Peyer's patch (tissue), 4 donors: Measurements from ENCODE around the gene DENND11. TPM values are rescaled to one million over a fixed set of nuclear protein-coding genes. Genes with fewer than 3 reads are reported as not detected.

Source experiments
- DNase-seq, 3 donors: peaks; one replicate each; pipeline ENCODE4 v3.0.0-alpha.2; 2017 to 2019
- H3K27ac ChIP-seq, 4 donors: fragments of 200-600 bp; sonication (generic); one replicate each; pipeline ENCODE4 v1.5.1; 2016 to 2019
- H3K27me3 ChIP-seq, 2 donors: fragments of 200-600 bp; sonication (generic); one replicate each; pipeline ENCODE4 v1.5.1; 2019
- H3K36me3 ChIP-seq, 3 donors: fragments of 200-600 bp; sonication (generic); one replicate each; pipeline ENCODE4 v1.5.1; 2016 to 2019
- H3K4me1 ChIP-seq, 4 donors: fragments of 200-600 bp; sonication (generic); one replicate each; pipeline ENCODE4 v1.5.1; 2016 to 2019
- H3K4me3 ChIP-seq, 4 donors: fragments of 200-600 bp; sonication (generic); 1 replicate in 3 of 4; 2 replicates in 1 of 4; pipeline ENCODE4 v1.5.1; 2016 to 2019; ENCODE audit warnings: mild to moderate bottlenecking in 1 of 4
- H3K9me3 ChIP-seq, 4 donors: fragments of 200-600 bp; sonication (generic); one replicate each; pipeline ENCODE4 v1.5.1; 2016 to 2019; ENCODE audit warnings: mild to moderate bottlenecking in 1 of 4
- POLR2A ChIP-seq, 2 donors: fragments of 450-650 bp; IDR thresholded peaks; one replicate each; pipeline ENCODE4 v1.5.1; 2017; ENCODE audit warnings: antibody characterized with exemption in 2 of 2, mild to moderate bottlenecking in 2 of 2, moderate library complexity in 2 of 2
- total RNA-seq, 4 donors: library from RNA; depleted of rRNA; stranded (reverse); fragments of >200 nt; gene quantifications; one replicate each; pipeline ENCODE4 v1.1.0, GENCODE V29; 2016
- TF ChIP-seq, protein P1 (sequence below), 6 experiments: fragments of 450-650 bp in 4 of 6; fragments of 200-600 bp in 2 of 6; sonication (generic) in 1 of 6; IDR thresholded peaks; one replicate each; pipeline ENCODE4 v1.5.1; 2017 to 2019; ENCODE audit warnings: antibody characterized with exemption in 6 of 6, mild to moderate bottlenecking in 3 of 6, moderate library complexity in 1 of 6

The DENND11 gene
- total RNA-seq, 4 donors from 2014 or later, result 22.6 to 31.0 (median 26.4) TPM

DNA sequence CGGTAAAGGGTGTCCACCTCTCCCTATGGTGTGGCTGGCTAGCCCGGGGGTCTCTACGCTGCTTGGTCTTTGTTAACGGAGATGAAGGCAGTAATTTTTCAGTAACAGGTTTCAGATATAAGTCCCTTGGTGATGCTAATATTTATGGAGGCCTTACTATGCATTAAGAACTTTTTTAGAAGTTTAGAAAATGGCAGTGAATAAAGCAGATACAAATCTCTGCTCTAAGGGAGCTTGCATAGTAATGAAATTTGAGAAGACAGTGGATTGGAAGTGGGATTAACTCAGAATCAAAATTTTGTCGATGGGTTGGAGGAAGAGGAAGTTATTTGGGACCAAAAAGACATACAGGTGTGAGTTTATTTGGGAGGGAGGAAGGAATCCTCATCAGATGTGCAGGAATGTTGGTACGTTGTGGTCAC lies 36.6 kb upstream of the DENND11 start:
- DNase-seq, result no peak
- Histone ChIP-seq H3K27ac (peak overlapping the region; percentile 76 to 86 (median 80)), H3K27me3 (no peaks in the 10 kb centered on the region), H3K4me1 (peaks cover 0 to 27% (median 3%) of the 10 kb centered on the region in 4 donors), H3K36me3 (peaks cover 0 to 34% (median under 1%) of the 10 kb centered on the region in 3 donors), H3K4me3 (peak overlapping the region; percentile 61 to 91 (median 75)), H3K9me3 (no peaks in the 10 kb centered on the region)
- no peak for TF ChIP-seq POLR2A (IDR thresholded peaks at IDR 0.05)
- TF ChIP-seq, protein P1, sequence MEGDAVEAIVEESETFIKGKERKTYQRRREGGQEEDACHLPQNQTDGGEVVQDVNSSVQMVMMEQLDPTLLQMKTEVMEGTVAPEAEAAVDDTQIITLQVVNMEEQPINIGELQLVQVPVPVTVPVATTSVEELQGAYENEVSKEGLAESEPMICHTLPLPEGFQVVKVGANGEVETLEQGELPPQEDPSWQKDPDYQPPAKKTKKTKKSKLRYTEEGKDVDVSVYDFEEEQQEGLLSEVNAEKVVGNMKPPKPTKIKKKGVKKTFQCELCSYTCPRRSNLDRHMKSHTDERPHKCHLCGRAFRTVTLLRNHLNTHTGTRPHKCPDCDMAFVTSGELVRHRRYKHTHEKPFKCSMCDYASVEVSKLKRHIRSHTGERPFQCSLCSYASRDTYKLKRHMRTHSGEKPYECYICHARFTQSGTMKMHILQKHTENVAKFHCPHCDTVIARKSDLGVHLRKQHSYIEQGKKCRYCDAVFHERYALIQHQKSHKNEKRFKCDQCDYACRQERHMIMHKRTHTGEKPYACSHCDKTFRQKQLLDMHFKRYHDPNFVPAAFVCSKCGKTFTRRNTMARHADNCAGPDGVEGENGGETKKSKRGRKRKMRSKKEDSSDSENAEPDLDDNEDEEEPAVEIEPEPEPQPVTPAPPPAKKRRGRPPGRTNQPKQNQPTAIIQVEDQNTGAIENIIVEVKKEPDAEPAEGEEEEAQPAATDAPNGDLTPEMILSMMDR (IDR thresholded peaks at IDR 0.05), result no peak

DNA sequence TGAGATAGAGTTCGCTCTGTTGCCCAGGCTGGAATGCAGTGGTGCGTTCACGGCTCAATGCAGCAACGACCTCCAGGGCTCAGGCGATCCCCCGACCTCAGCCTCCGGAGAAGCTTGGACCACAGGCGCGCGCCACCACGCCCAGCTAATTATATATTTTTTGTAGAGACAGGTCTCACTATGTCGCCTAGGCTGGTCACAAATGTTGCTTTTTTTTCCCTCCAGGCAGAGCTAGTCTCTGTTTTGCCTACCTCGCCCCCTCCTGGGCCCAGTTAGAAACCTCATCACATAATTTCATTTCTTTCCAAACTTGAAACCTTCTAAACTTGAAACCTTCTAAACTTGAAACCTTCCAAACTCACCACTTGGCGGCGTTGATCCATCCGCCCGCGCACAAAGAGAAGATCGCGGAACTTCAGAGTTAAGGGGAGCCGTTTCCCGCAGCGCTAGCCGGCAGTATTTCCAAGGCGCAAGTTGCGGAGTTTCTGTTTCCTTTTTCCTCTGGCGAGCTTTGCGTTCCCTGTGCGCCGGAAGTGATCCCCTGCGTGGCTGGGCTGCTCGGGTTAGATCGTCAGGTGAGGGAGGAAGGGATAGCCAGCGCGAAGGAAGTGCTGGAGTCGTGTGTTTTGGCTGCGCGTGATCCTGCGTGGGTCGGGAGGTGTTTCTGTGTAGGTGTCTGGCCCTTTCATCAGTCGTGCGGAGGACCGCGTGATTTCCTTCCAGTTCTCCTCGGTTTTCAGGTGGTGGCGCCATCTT lies 36.0 kb upstream of the DENND11 start, which contains the start of gene SSBP1:
Gene SSBP1 (plus strand): TSS at position 523 of the 756 bp plus-strand sequence. CDS start 809 bp downstream, outside the sequence.
- DNase-seq, result peak; percentile 87 to 96 (median 91)
- TF ChIP-seq, protein P1 (IDR thresholded peaks at IDR 0.05), result peak; percentile 54 to 87 (median 76)
- TF ChIP-seq POLR2A (IDR thresholded peaks at IDR 0.05), result peak; percentile 45 to 57
- Histone ChIP-seq H3K9me3 (no peaks in the 10 kb centered on the region), H3K36me3 (peaks cover 0 to 28% (median 0%) of the 10 kb centered on the region in 3 donors), H3K27ac (peak within 1 kb of the TSS; percentile 76 to 86 (median 80)), H3K4me1 (peaks cover 0 to 27% (median 3%) of the 10 kb centered on the region in 4 donors), H3K4me3 (peak within 1 kb of the TSS; percentile 61 to 91 (median 75)), H3K27me3 (no peaks in the 10 kb centered on the region)

DNA sequence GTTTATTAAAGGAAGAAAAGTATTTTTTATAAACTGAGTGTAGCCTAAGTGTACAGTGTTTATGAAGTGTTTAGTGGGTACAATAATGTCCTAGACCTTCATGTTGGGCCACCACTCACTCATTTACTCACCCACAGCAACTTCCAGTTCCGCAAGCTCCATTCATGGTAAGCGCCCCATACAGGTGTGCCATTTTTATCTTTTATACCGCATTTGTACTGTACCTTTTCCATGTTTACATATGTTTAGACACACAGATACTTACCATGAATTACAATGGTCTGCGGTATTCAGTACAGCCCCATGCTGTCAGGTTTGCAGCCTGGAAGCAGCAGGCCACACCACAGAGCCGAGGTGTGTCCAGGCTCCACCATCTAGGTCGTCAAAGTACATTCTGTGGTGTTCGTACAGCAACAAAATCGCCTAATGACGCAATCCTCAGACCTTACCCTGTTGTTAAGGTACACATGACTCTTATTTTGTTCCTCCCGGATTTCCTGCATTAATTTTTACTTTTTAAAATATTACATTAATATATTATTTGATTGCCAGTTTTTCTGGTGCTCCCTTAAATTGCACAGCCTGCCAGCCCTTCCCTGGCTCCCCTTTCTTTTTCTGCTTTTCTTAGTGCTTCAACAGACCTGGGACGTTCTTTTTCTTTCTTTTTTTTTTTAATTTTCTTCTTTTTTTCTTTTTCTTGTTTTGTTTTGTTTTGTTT lies 35.3 kb upstream of the DENND11 start:
- H3K9me3 ChIP-seq, result no peaks in the 10 kb centered on the region
- peaks cover 0 to 21% (median 0%) of the 10 kb centered on the region in 3 donors for H3K36me3 ChIP-seq
- peaks cover 0 to 27% (median 3%) of the 10 kb centered on the region in 4 donors for H3K4me1 ChIP-seq
- peak; percentile 20 to 64 (median 50) for DNase-seq
- H3K27ac ChIP-seq, result peak overlapping the region; percentile 76 to 86 (median 80)
- TF ChIP-seq POLR2A (IDR thresholded peaks at IDR 0.05), result no peak
- TF ChIP-seq, protein P1 (IDR thresholded peaks at IDR 0.05), result no peak
- peak overlapping the region; percentile 61 to 91 (median 75) for H3K4me3 ChIP-seq
- H3K27me3 ChIP-seq, result no peaks in the 10 kb centered on the region

DNA sequence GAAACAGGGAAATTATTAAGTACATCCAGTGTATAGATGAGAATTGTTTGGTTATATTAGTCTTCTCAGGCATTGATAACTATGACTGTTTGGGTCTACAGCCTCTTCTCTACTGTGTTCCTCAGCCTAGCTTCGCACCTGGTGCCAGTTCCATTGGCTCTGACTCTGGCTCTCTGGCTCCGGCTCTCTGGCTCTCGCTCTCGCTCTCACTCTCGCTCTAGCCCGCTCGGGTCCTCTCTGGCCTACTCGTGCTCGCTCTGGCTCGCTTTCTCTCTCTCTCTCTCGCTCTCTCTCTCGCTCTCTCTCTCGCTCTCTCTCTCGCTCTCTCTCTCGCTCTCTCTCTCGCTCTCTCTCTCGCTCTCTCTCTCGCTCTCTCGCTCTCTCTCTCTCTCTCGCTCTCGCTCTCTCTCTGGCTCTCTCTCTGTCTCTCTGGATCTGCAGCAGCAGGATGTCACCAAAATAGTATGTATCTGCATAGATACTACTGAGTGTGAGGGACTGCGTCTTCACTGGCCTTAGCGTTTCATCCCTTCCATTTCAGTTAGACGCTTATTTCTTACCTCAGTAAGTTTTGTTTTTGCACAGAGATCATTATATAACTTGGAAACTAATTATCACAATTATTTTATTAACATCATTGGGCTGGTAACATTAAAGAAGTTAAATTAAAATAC lies 29.6 kb upstream of the DENND11 start:
- Histone ChIP-seq H3K27ac (no peak overlapping the region), H3K9me3 (no peaks in the 10 kb centered on the region), H3K4me3 (no peak overlapping the region), H3K27me3 (no peaks in the 10 kb centered on the region), H3K4me1 (no peaks in the 10 kb centered on the region), H3K36me3 (no peaks in the 10 kb centered on the region)
- DNase-seq, result no peak
- TF ChIP-seq, protein P1 (IDR thresholded peaks at IDR 0.05), result no peak
- TF ChIP-seq POLR2A (IDR thresholded peaks at IDR 0.05), result no peak

DNA sequence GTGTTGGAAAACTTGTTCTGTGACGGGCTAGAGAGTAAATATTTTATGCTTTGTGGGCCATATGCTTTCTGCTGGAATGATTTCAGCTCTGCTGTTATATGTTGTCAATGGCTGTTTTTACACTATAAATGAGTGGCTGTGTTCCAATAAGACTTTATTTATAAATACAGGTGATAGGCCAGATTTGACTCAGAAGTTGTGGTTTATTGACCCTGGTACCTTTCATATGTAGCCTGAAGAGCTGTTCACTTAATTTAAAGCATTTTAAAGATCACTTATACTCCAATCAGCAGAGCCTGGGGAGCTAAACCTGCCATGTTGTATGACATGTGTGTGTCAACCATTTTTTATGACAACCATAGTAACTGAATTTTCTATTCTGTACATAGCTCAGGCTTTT lies 27.1 kb upstream of the DENND11 start:
- Histone ChIP-seq H3K4me3 (no peak overlapping the region), H3K27me3 (no peaks in the 10 kb centered on the region), H3K36me3 (no peaks in the 10 kb centered on the region), H3K9me3 (no peaks in the 10 kb centered on the region), H3K4me1 (no peaks in the 10 kb centered on the region), H3K27ac (no peak overlapping the region)
- no peak for DNase-seq
- TF ChIP-seq POLR2A (IDR thresholded peaks at IDR 0.05), result no peak
- TF ChIP-seq, protein P1 (IDR thresholded peaks at IDR 0.05), result no peak
